Glutamatergic neuron (in vitro differentiated cells): Measurements from ENCODE around the gene APOA5. TPM values are rescaled to one million over a fixed set of nuclear protein-coding genes. Genes with fewer than 3 reads are reported as not detected.

ENCODE experiments used
- DNase-seq: peaks from one replicate; pipeline ENCODE4 v3.0.0; 2022
- H3K27ac Mint-ChIP-seq: one replicate; pipeline ENCODE4 v1.8.0; 2020; ENCODE audit warnings: mild to moderate bottlenecking, mixed read lengths, inconsistent platforms; ENCODE audit not compliant: unreplicated experiment
- H3K27me3 Mint-ChIP-seq: one replicate; pipeline ENCODE4 v1.8.0; 2020; ENCODE audit warnings: mild to moderate bottlenecking, moderate library complexity, mixed read lengths, inconsistent platforms; ENCODE audit not compliant: unreplicated experiment
- H3K36me3 Mint-ChIP-seq: one replicate; pipeline ENCODE4 v1.8.0; 2020; ENCODE audit warnings: mild to moderate bottlenecking, mixed read lengths, inconsistent platforms; ENCODE audit not compliant: unreplicated experiment
- H3K4me1 Mint-ChIP-seq: one replicate; pipeline ENCODE4 v1.8.0; 2020; ENCODE audit warnings: mild to moderate bottlenecking, low read depth, mixed read lengths, inconsistent platforms; ENCODE audit not compliant: unreplicated experiment
- H3K4me3 Mint-ChIP-seq: one replicate; pipeline ENCODE4 v1.8.0; 2020; ENCODE audit warnings: mild to moderate bottlenecking, mixed read lengths, inconsistent platforms; ENCODE audit not compliant: unreplicated experiment
- H3K9me3 Mint-ChIP-seq: one replicate; pipeline ENCODE4 v1.8.0; 2020; ENCODE audit warnings: mild to moderate bottlenecking, moderate library complexity, mixed read lengths, inconsistent platforms; ENCODE audit not compliant: unreplicated experiment
- CTCF ChIP-seq: fragments of 200-600 bp; sonication (generic); IDR thresholded peaks from one replicate; pipeline ENCODE4 v1.5.0; 2021; ENCODE audit not compliant: partially characterized antibody, unreplicated experiment
- total RNA-seq: library from RNA; stranded (reverse); fragmentation: NEBNext Ultra II Directional; extraction: Animal tissue kit (Norgen Biotek cat#: 25700); gene quantifications from one replicate; pipeline ENCODE4 v1.2.1, GENCODE V29; 2021; ENCODE audit not compliant: unreplicated experiment

Gene APOA5
- total RNA-seq, 1 donor from 2014 or later, result not detected

GRCh38 chr11:116833816-116834534 lies 42.3 kb upstream of the APOA5 start:
- peaks cover 4% of the 10 kb centered on the region for H3K9me3 Mint-ChIP-seq
- no peak for TF ChIP-seq CTCF
- H3K27ac Mint-ChIP-seq, result no peak overlapping the region
- no peak overlapping the region for H3K4me3 Mint-ChIP-seq
- peaks cover 3% of the 10 kb centered on the region for H3K27me3 Mint-ChIP-seq
- H3K4me1 Mint-ChIP-seq, result no peaks in the 10 kb centered on the region
- no peaks in the 10 kb centered on the region for H3K36me3 Mint-ChIP-seq
- DNase-seq, result no peak

- peaks cover 4% of the 10 kb centered on the region for H3K9me3 Mint-ChIP-seq
- no peaks in the 10 kb centered on the region for H3K4me1 Mint-ChIP-seq
- H3K27ac Mint-ChIP-seq, result no peak overlapping the region
- H3K36me3 Mint-ChIP-seq, result no peaks in the 10 kb centered on the region
- peaks cover 3% of the 10 kb centered on the region for H3K27me3 Mint-ChIP-seq
- TF ChIP-seq CTCF, result no peak
- H3K4me3 Mint-ChIP-seq, result no peak overlapping the region
- DNase-seq, result no peak
These were observed 41.8 kb upstream of the APOA5 start for GRCh38 chr11:116833491-116833815.

- Mint-ChIP-seq H3K27me3 (peaks cover 3% of the 10 kb centered on the region), H3K9me3 (no peaks in the 10 kb centered on the region), H3K27ac (no peak overlapping the region), H3K36me3 (no peaks in the 10 kb centered on the region), H3K4me1 (no peaks in the 10 kb centered on the region), H3K4me3 (no peak overlapping the region)
- no peak for TF ChIP-seq CTCF
- no peak for DNase-seq
These were observed 40.9 kb upstream of the APOA5 start for GRCh38 chr11:116832350-116833290.

GRCh38 chr11:116831790-116832349 lies 40.2 kb upstream of the APOA5 start:
- no peak for TF ChIP-seq CTCF
- Mint-ChIP-seq H3K4me3 (no peak overlapping the region), H3K27ac (no peak overlapping the region), H3K4me1 (no peaks in the 10 kb centered on the region), H3K9me3 (no peaks in the 10 kb centered on the region), H3K27me3 (peaks cover 2% of the 10 kb centered on the region), H3K36me3 (no peaks in the 10 kb centered on the region)
- no peak for DNase-seq
